ENCODE measurements around the gene ARAF. TPM values are rescaled to one million over a fixed set of nuclear protein-coding genes. Genes with fewer than 3 reads are reported as not detected.

ARAF gene
- total RNA-seq, 1 donor from 2014 or later: 44.0 TPM

DNA sequence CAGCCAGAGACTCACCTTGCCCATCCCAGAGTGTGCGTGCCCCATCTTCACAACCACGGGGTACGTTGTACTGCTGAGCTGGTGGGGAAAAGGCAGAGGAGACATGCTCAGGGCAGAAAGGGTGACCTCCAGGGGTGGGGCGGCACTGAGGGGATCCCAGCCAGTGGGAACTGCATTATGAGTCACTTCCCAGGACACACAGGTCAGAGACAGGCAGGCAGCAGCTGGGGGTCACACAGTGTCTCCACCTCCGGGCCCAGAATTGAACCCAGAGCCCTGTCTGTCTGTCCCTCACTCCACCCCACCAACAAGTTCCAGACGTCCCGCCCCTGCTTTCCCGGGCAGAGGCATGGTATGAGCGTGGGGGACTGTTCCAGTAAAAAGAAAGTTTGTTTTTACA, 16.4 kb downstream of the ARAF start:
- Mint-ChIP-seq H3K4me1 (ENCODE audit: low read depth, unreplicated experiment) (peaks cover 24% of the 10 kb centered on the region), H3K36me3 (ENCODE audit: low read depth, unreplicated experiment) (peaks cover 2% of the 10 kb centered on the region), H3K9me3 (ENCODE audit: unreplicated experiment) (no peaks in the 10 kb centered on the region)

DNA sequence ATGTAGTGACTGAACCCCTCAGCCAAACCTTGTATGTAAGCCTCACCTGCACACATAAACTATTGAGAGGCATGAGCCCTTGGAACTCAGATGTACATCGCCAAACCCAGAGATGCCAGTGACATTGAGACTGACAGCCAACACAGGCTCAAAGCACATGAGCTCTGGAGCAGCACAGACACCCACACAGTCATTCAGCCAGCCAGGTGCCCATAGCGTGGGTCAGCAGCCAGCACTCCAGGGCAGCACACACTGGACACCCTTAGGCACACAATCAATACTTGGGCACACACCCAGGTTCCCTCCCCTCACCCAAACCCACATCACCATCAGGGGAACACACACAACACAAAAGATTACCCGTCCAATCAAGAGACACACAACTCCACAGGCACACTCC, 16.9 kb downstream of the ARAF start:
- H3K27me3 ChIP-seq (ENCODE audit: insufficient read depth, low read length): no peaks in the 10 kb centered on the region
- H3K36me3 Mint-ChIP-seq (ENCODE audit: low read depth, unreplicated experiment): peaks cover 2% of the 10 kb centered on the region
- no peaks in the 10 kb centered on the region for H3K36me3 ChIP-seq (ENCODE audit: insufficient read depth, low read length)
- H3K27ac ChIP-seq (ENCODE audit: low read depth, low read length): no peak overlapping the region
- peaks cover 8% of the 10 kb centered on the region for H3K79me2 ChIP-seq (ENCODE audit: insufficient read depth, low read length)
- H3K4me1 Mint-ChIP-seq (ENCODE audit: low read depth, unreplicated experiment): peaks cover 24% of the 10 kb centered on the region
- peak overlapping the region; percentile 2 for H3K27ac Mint-ChIP-seq (ENCODE audit: unreplicated experiment)
- H3K9me3 Mint-ChIP-seq (ENCODE audit: unreplicated experiment): no peaks in the 10 kb centered on the region
- H3K4me2 ChIP-seq (ENCODE audit: low read length): no peak overlapping the region
- no peaks in the 10 kb centered on the region for H4K20me1 ChIP-seq (ENCODE audit: insufficient read depth, low read length)
- peaks cover 18% of the 10 kb centered on the region for H3K4me1 ChIP-seq (ENCODE audit: insufficient read depth, low read length)
- H3K9ac ChIP-seq (ENCODE audit: low read length): no peak overlapping the region
- TF ChIP-seq, protein P1, sequence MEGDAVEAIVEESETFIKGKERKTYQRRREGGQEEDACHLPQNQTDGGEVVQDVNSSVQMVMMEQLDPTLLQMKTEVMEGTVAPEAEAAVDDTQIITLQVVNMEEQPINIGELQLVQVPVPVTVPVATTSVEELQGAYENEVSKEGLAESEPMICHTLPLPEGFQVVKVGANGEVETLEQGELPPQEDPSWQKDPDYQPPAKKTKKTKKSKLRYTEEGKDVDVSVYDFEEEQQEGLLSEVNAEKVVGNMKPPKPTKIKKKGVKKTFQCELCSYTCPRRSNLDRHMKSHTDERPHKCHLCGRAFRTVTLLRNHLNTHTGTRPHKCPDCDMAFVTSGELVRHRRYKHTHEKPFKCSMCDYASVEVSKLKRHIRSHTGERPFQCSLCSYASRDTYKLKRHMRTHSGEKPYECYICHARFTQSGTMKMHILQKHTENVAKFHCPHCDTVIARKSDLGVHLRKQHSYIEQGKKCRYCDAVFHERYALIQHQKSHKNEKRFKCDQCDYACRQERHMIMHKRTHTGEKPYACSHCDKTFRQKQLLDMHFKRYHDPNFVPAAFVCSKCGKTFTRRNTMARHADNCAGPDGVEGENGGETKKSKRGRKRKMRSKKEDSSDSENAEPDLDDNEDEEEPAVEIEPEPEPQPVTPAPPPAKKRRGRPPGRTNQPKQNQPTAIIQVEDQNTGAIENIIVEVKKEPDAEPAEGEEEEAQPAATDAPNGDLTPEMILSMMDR (IDR thresholded peaks at IDR 0.05; ENCODE audit: insufficient read depth, low read depth, low read length): no peak
- no peak for TF ChIP-seq EZH2 (IDR thresholded peaks at IDR 0.05; ENCODE audit: insufficient read depth, low read length)
- FAIRE-seq: peak; percentile 45
- DNase-seq (ENCODE audit: low read depth): no peak
- H3K4me3 Mint-ChIP-seq (ENCODE audit: unreplicated experiment): no peak overlapping the region
- H3K4me3 ChIP-seq (ENCODE audit: insufficient read depth, low read depth, low read length): no peak overlapping the region
- H2AFZ ChIP-seq (ENCODE audit: low read depth, low read length): no peak overlapping the region
- H3K27me3 Mint-ChIP-seq (ENCODE audit: low read depth, unreplicated experiment): no peaks in the 10 kb centered on the region
- no peaks in the 10 kb centered on the region for H3K9me3 ChIP-seq (ENCODE audit: insufficient read depth, low read depth, low read length)

More for the DNA sequence above, 16.4 kb downstream of the ARAF start:
- Mint-ChIP-seq H3K27me3 (ENCODE audit: low read depth, unreplicated experiment) (no peaks in the 10 kb centered on the region), H3K4me3 (ENCODE audit: unreplicated experiment) (no peak overlapping the region), H3K27ac (ENCODE audit: unreplicated experiment) (no peak overlapping the region)
- no peaks in the 10 kb centered on the region for H4K20me1 ChIP-seq (ENCODE audit: insufficient read depth, low read length)
- peaks cover 3% of the 10 kb centered on the region for H3K79me2 ChIP-seq (ENCODE audit: insufficient read depth, low read length)
- no peak overlapping the region for H3K9ac ChIP-seq (ENCODE audit: low read length)
- H3K4me1 ChIP-seq (ENCODE audit: insufficient read depth, low read length): peaks cover 18% of the 10 kb centered on the region
- FAIRE-seq (no peak), DNase-seq (ENCODE audit: low read depth) (no peak)
- H3K36me3 ChIP-seq (ENCODE audit: insufficient read depth, low read length): no peaks in the 10 kb centered on the region
- no peak overlapping the region for H3K4me2 ChIP-seq (ENCODE audit: low read length)
- no peak overlapping the region for H3K27ac ChIP-seq (ENCODE audit: low read depth, low read length)
- no peaks in the 10 kb centered on the region for H3K27me3 ChIP-seq (ENCODE audit: insufficient read depth, low read length)
- no peaks in the 10 kb centered on the region for H3K9me3 ChIP-seq (ENCODE audit: insufficient read depth, low read depth, low read length)
- H3K4me3 ChIP-seq (ENCODE audit: insufficient read depth, low read depth, low read length): no peak overlapping the region
- no peak overlapping the region for H2AFZ ChIP-seq (ENCODE audit: low read depth, low read length)
- TF ChIP-seq EZH2 (IDR thresholded peaks at IDR 0.05; ENCODE audit: insufficient read depth, low read length): no peak
- TF ChIP-seq, protein P1 (IDR thresholded peaks at IDR 0.05; ENCODE audit: insufficient read depth, low read depth, low read length): no peak

DNA sequence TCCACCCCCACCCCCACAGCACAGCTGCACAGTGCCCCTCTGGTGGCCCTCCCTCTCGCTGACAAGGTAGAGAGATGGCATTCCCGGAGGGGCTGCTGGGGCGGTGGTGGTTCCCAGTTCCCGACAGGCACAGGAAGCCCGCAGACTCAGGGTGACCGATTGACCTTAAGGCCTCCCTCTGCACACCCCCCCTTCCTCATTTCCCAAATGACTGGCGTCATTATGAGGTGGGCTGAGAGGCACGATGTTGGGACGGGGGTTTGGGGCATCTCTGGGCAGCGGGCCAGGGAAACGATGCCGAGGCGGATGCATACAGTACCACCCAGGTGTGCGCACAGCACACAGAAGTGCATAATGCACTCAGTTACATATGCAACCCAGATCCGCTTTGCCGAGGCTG, 17.7 kb downstream of the ARAF start:
- no peaks in the 10 kb centered on the region for H3K27me3 ChIP-seq (ENCODE audit: insufficient read depth, low read length)
- peaks cover 7% of the 10 kb centered on the region for H4K20me1 ChIP-seq (ENCODE audit: insufficient read depth, low read length)
- H3K9me3 Mint-ChIP-seq (ENCODE audit: unreplicated experiment): no peaks in the 10 kb centered on the region
- H3K4me2 ChIP-seq (ENCODE audit: low read length): peak overlapping the region; percentile 65
- no peak for TF ChIP-seq EZH2 (IDR thresholded peaks at IDR 0.05; ENCODE audit: insufficient read depth, low read length)
- TF ChIP-seq, protein P1 (IDR thresholded peaks at IDR 0.05; ENCODE audit: insufficient read depth, low read depth, low read length): no peak
- peaks cover 23% of the 10 kb centered on the region for H3K4me1 ChIP-seq (ENCODE audit: insufficient read depth, low read length)
- peak overlapping the region; percentile 27 for H3K9ac ChIP-seq (ENCODE audit: low read length)
- no peaks in the 10 kb centered on the region for H3K36me3 ChIP-seq (ENCODE audit: insufficient read depth, low read length)
- H3K9me3 ChIP-seq (ENCODE audit: insufficient read depth, low read depth, low read length): no peaks in the 10 kb centered on the region
- FAIRE-seq (peak; percentile 47), DNase-seq (ENCODE audit: low read depth) (no peak)
- no peak overlapping the region for H3K4me3 Mint-ChIP-seq (ENCODE audit: unreplicated experiment)
- no peak overlapping the region for H3K27ac Mint-ChIP-seq (ENCODE audit: unreplicated experiment)
- H3K4me1 Mint-ChIP-seq (ENCODE audit: low read depth, unreplicated experiment): peaks cover 21% of the 10 kb centered on the region
- no peak overlapping the region for H3K27ac ChIP-seq (ENCODE audit: low read depth, low read length)
- no peaks in the 10 kb centered on the region for H3K27me3 Mint-ChIP-seq (ENCODE audit: low read depth, unreplicated experiment)
- peaks cover 16% of the 10 kb centered on the region for H3K79me2 ChIP-seq (ENCODE audit: insufficient read depth, low read length)
- H3K4me3 ChIP-seq (ENCODE audit: insufficient read depth, low read depth, low read length): no peak overlapping the region
- H2AFZ ChIP-seq (ENCODE audit: low read depth, low read length): no peak overlapping the region
- H3K36me3 Mint-ChIP-seq (ENCODE audit: low read depth, unreplicated experiment): no peaks in the 10 kb centered on the region

Data from astrocyte (in vitro differentiated cells and primary cell).